H9 (cell line): ENCODE measurements around the gene LRFN3. TPM values are rescaled to one million over a fixed set of nuclear protein-coding genes. Genes with fewer than 3 reads are reported as not detected.

ENCODE experiments used
- DNase-seq: peaks from one replicate; pipeline ENCODE4 v3.0.0-alpha.2; 2017
- H2AFZ ChIP-seq: one replicate; pipeline ENCODE4 v1.6.1; 2013; ENCODE audit warnings: mild to moderate bottlenecking, low read length, control low read depth, moderate library complexity
- H2AK5ac ChIP-seq: 2 replicates; pipeline ENCODE4 v1.6.1; 2013; ENCODE audit warnings: low read length, control low read depth, mixed read lengths; ENCODE audit not compliant: insufficient read length
- H2BK120ac ChIP-seq: one replicate; pipeline ENCODE4 v1.6.1; 2013; ENCODE audit warnings: low read depth, mild to moderate bottlenecking, low read length, control low read depth, inconsistent platforms; ENCODE audit not compliant: poor library complexity, severe bottlenecking
- H2BK12ac ChIP-seq: 2 replicates; pipeline ENCODE4 v1.6.1; 2013; ENCODE audit warnings: low read length, control low read depth, mixed read lengths, low read depth; ENCODE audit not compliant: insufficient read length
- H2BK15ac ChIP-seq: 2 replicates; pipeline ENCODE4 v1.6.1; 2013; ENCODE audit warnings: low read depth, low read length, control low read depth
- H2BK20ac ChIP-seq: one replicate; pipeline ENCODE4 v1.6.1; 2013; ENCODE audit warnings: low read depth, mild to moderate bottlenecking, low read length, control low read depth, inconsistent platforms; ENCODE audit not compliant: poor library complexity, severe bottlenecking
- H2BK5ac ChIP-seq: 2 replicates; pipeline ENCODE4 v1.6.1; 2013; ENCODE audit warnings: low read length, control low read depth, mixed read lengths; ENCODE audit not compliant: insufficient read length
- H3K14ac ChIP-seq: 2 replicates; pipeline ENCODE4 v1.6.1; 2013; ENCODE audit warnings: low read length, control low read depth; ENCODE audit not compliant: insufficient read depth
- H3K18ac ChIP-seq: 2 replicates; pipeline ENCODE4 v1.6.1; 2013; ENCODE audit warnings: low read depth, mild to moderate bottlenecking, mixed read lengths, low read length, control low read depth; ENCODE audit not compliant: insufficient read length
- H3K23ac ChIP-seq: 2 replicates; pipeline ENCODE4 v1.6.1; 2013; ENCODE audit warnings: low read length, control low read depth, mixed read lengths, low read depth; ENCODE audit not compliant: insufficient read length
- H3K23me2 ChIP-seq: 2 replicates; pipeline ENCODE4 v1.6.1; 2013; ENCODE audit warnings: low read depth, mild to moderate bottlenecking, mixed read lengths, low read length, control low read depth; ENCODE audit not compliant: insufficient read length, poor library complexity, severe bottlenecking
- H3K27ac ChIP-seq: 2 replicates; pipeline ENCODE4 v1.5.1; 2013; ENCODE audit warnings: low read length, control low read depth, mixed read lengths, low read depth; ENCODE audit not compliant: insufficient read length
- H3K27me3 ChIP-seq: 2 replicates; pipeline ENCODE4 v1.6.1; 2013; ENCODE audit warnings: low read length, control low read depth, inconsistent platforms; ENCODE audit not compliant: insufficient read depth
- H3K4ac ChIP-seq: 2 replicates; pipeline ENCODE4 v1.6.1; 2013; ENCODE audit warnings: low read depth, mild to moderate bottlenecking, control low read depth, inconsistent platforms, low read length, moderate library complexity
- H3K4me1 ChIP-seq: 2 replicates; pipeline ENCODE4 v1.6.1; 2013; ENCODE audit warnings: low read length, control low read depth, inconsistent platforms; ENCODE audit not compliant: insufficient read depth
- H3K4me2 ChIP-seq: 2 replicates; pipeline ENCODE4 v1.6.1; 2013; ENCODE audit warnings: low read length, control low read depth, mixed read lengths; ENCODE audit not compliant: insufficient read length, insufficient read depth
- H3K56ac ChIP-seq: 2 replicates; pipeline ENCODE4 v1.6.1; 2013; ENCODE audit warnings: low read depth, mild to moderate bottlenecking, mixed read lengths, low read length, control low read depth; ENCODE audit not compliant: insufficient read length
- H3K79me1 ChIP-seq: 2 replicates; pipeline ENCODE4 v1.6.1; 2013; ENCODE audit warnings: low read depth, mild to moderate bottlenecking, moderate library complexity, low read length, control low read depth, inconsistent platforms; ENCODE audit not compliant: insufficient read depth, poor library complexity, severe bottlenecking
- H3K79me2 ChIP-seq: 2 replicates; pipeline ENCODE4 v1.6.1; 2013; ENCODE audit warnings: low read length, control low read depth, inconsistent platforms; ENCODE audit not compliant: insufficient read depth
- H3K9ac ChIP-seq: 2 replicates; pipeline ENCODE4 v1.6.1; 2013; ENCODE audit warnings: low read length, control low read depth, mixed read lengths; ENCODE audit not compliant: insufficient read length; ENCODE audit errors: extremely low read depth
- H3K9me3 ChIP-seq: one replicate; pipeline ENCODE4 v1.6.1; 2013; ENCODE audit warnings: low read depth, low read length, inconsistent platforms; ENCODE audit not compliant: control insufficient read depth
- H3T11ph ChIP-seq: one replicate; pipeline ENCODE4 v1.6.1; 2013; ENCODE audit warnings: mild to moderate bottlenecking, low read length, control low read depth, inconsistent platforms
- H4K20me1 ChIP-seq: one replicate; pipeline ENCODE4 v1.6.1; 2013; ENCODE audit not compliant: control insufficient read depth, insufficient read length, insufficient read depth
- H4K5ac ChIP-seq: 2 replicates; pipeline ENCODE4 v1.6.1; 2013; ENCODE audit warnings: low read depth, mild to moderate bottlenecking, mixed read lengths, low read length, control low read depth; ENCODE audit not compliant: insufficient read length
- H4K8ac ChIP-seq: replicated peaks from 2 replicates; pipeline ENCODE4 v1.6.1; 2013; ENCODE audit warnings: low read length, control low read depth, mixed read lengths, low read depth; ENCODE audit not compliant: insufficient read length
- H4K91ac ChIP-seq: 2 replicates; pipeline ENCODE4 v1.6.1; 2013; ENCODE audit warnings: low read depth, mild to moderate bottlenecking, moderate library complexity, mixed read lengths, low read length, control low read depth; ENCODE audit not compliant: insufficient read length
- H3K27ac Mint-ChIP-seq, 3 experiments: 2 replicates in 2 of 3; 3 replicates in 1 of 3; pipeline ENCODE4 v1.8.0; 2020 to 2021; ENCODE audit warnings: mixed read lengths in 3 of 3, mild to moderate bottlenecking in 1 of 3, moderate library complexity in 1 of 3
- H3K27me3 Mint-ChIP-seq: 2 replicates; pipeline ENCODE4 v1.8.0; 2021; ENCODE audit warnings: low read depth, mild to moderate bottlenecking, moderate library complexity, mixed read lengths
- H3K36me3 Mint-ChIP-seq, 3 experiments: 2 replicates in 2 of 3; 3 replicates in 1 of 3; pipeline ENCODE4 v1.8.0; 2020 to 2021; ENCODE audit warnings: low read depth in 3 of 3, mixed read lengths in 3 of 3; ENCODE audit not compliant: insufficient read depth in 1 of 3
- H3K4me1 Mint-ChIP-seq, 2 experiments: 2 replicates each; pipeline ENCODE4 v1.8.0; 2020; ENCODE audit warnings: mixed read lengths in 2 of 2
- H3K4me3 Mint-ChIP-seq, 2 experiments: 2 replicates in 1 of 2; 3 replicates in 1 of 2; pipeline ENCODE4 v1.8.0; 2020 to 2021; ENCODE audit warnings: mild to moderate bottlenecking in 2 of 2, mixed read lengths in 2 of 2, moderate library complexity in 1 of 2
- H3K9me3 Mint-ChIP-seq, 2 experiments: 2 replicates in 1 of 2; 3 replicates in 1 of 2; pipeline ENCODE4 v1.8.0; 2020; ENCODE audit warnings: mild to moderate bottlenecking in 2 of 2, mixed read lengths in 2 of 2, moderate library complexity in 1 of 2
- WGBS: extraction: QIAGEN DNeasy Blood & Tissue Kit; methylation state at CpG from one replicate; pipeline ENCODE4 v1.1.7; 2013; ENCODE audit warnings: missing lambda C conversion rate, low lambda C conversion rate, mixed read lengths; ENCODE audit not compliant: insufficient read length; ENCODE audit errors: extremely low coverage; 5-methylcytosine and 5-hydroxymethylcytosine counted together
- total RNA-seq: library from RNA; stranded (reverse); gene quantifications from 2 replicates; pipeline ENCODE4 v1.2.1, GENCODE V29; 2021
- TF ChIP-seq, protein P1 (sequence below): fragments of 200-600 bp; sonication (generic); conservative IDR thresholded peaks from 3 replicates; pipeline ENCODE4 v1.8.0; 2021; ENCODE audit warnings: antibody characterized with exemption, mild to moderate bottlenecking

The LRFN3 gene
- total RNA-seq, 1 experiment from 2014 or later: 20.5 TPM

DNA sequence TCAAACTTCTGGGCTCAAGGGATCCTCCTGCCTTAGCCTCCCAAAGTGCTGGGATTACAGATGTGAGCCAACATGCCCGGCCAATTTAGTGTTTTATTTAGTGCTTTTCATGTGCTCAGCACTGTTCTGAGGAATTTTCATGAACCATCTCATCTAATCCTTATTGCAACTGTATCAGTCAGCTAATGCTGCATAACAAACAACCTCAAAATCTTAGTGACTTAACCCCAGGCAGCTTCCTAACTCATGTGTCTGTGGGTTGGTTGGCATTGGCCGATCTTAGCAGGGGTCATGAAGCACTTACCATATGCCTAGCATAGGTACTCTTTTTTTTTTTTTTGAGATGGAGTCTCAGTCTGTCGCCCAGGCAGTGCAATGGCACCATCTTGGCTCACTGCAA, 52.6 kb downstream of the LRFN3 start:
- H3K27me3 Mint-ChIP-seq: peaks cover 60% of the 10 kb centered on the region
- no peak overlapping the region for H2AFZ ChIP-seq
- no peak overlapping the region for H3K27ac Mint-ChIP-seq

More for the DNA sequence above, 52.6 kb downstream of the LRFN3 start:
- H2AK5ac ChIP-seq: no peak overlapping the region
- no CpG with 5 or more reads among the region's 3 CpGs for WGBS
- H3K14ac ChIP-seq: no peak overlapping the region
- no peak overlapping the region for H3K4ac ChIP-seq
- H3K9me3 Mint-ChIP-seq: no peaks in the 10 kb centered on the region; a peak in 2 of 5 replicates
- H3T11ph ChIP-seq: no peak overlapping the region
- H3K9ac ChIP-seq: no peak overlapping the region
- H4K91ac ChIP-seq: no peak overlapping the region
- H2BK12ac ChIP-seq: no peak overlapping the region
- H3K4me3 Mint-ChIP-seq: no peak overlapping the region
- no peak overlapping the region for H4K5ac ChIP-seq
- no peaks in the 10 kb centered on the region for H3K79me2 ChIP-seq
- no peak overlapping the region for H4K8ac ChIP-seq
- H3K27me3 ChIP-seq: no peaks in the 10 kb centered on the region; the same call in 1 of the 2 replicates
- no peak overlapping the region for H3K18ac ChIP-seq
- no peaks in the 10 kb centered on the region for H3K79me1 ChIP-seq
- H4K20me1 ChIP-seq: no peaks in the 10 kb centered on the region
- no peaks in the 10 kb centered on the region; a peak in 1 of 7 replicates for H3K36me3 Mint-ChIP-seq
- DNase-seq: no peak
- H2BK120ac ChIP-seq: no peak overlapping the region
- TF ChIP-seq, protein P1, sequence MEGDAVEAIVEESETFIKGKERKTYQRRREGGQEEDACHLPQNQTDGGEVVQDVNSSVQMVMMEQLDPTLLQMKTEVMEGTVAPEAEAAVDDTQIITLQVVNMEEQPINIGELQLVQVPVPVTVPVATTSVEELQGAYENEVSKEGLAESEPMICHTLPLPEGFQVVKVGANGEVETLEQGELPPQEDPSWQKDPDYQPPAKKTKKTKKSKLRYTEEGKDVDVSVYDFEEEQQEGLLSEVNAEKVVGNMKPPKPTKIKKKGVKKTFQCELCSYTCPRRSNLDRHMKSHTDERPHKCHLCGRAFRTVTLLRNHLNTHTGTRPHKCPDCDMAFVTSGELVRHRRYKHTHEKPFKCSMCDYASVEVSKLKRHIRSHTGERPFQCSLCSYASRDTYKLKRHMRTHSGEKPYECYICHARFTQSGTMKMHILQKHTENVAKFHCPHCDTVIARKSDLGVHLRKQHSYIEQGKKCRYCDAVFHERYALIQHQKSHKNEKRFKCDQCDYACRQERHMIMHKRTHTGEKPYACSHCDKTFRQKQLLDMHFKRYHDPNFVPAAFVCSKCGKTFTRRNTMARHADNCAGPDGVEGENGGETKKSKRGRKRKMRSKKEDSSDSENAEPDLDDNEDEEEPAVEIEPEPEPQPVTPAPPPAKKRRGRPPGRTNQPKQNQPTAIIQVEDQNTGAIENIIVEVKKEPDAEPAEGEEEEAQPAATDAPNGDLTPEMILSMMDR: no peak
- no peak overlapping the region for H2BK5ac ChIP-seq
- H3K56ac ChIP-seq: no peak overlapping the region
- no peak overlapping the region for H3K27ac ChIP-seq
- H3K4me1 Mint-ChIP-seq: peaks cover 4 to 9% of the 10 kb centered on the region in 2 experiments
- no peaks in the 10 kb centered on the region for H3K9me3 ChIP-seq
- no peaks in the 10 kb centered on the region for H3K23me2 ChIP-seq
- H2BK20ac ChIP-seq: no peak overlapping the region
- H3K4me1 ChIP-seq: no peaks in the 10 kb centered on the region
- no peak overlapping the region for H3K4me2 ChIP-seq
- no peak overlapping the region for H2BK15ac ChIP-seq
- H3K23ac ChIP-seq: no peak overlapping the region
